SK-N-SH (cell line): ENCODE data around the gene PRLR. TPM values are rescaled to one million over a fixed set of nuclear protein-coding genes. Genes with fewer than 3 reads are reported as not detected.

Experiments
- CTCF ChIA-PET: fragments of 300-600, 350-600 bp; formaldehyde crosslinking; extraction: SDS; loops from one replicate; lab custom pipeline; 2021; lab: Yijun Ruan, JAX
- POLR2A ChIA-PET: fragments of 350-600 bp; sonication (Branson Sonifier 250); formaldehyde crosslinking; extraction: SDS; loops from one replicate; lab custom pipeline; 2020; ENCODE audit warnings: antibody characterized with exemption, inconsistent platforms; lab: Yijun Ruan, JAX
- DNase-seq: peaks from one replicate; pipeline ENCODE4 v3.0.0; 2012
- H2AFZ ChIP-seq: fragments of 200-600 bp; sonication (generic); 2 replicates; pipeline ENCODE4 v1.8.1; 2016; ENCODE audit warnings: antibody characterized with exemption, mild to moderate bottlenecking, low read depth
- H3F3A ChIP-seq: fragments of 200-600 bp; sonication (generic); replicated peaks from 2 replicates; pipeline ENCODE3; 2016; ENCODE audit warnings: antibody characterized with exemption, mild to moderate bottlenecking; ENCODE audit not compliant: insufficient read depth
- H3K27ac ChIP-seq, 2 experiments: fragments of 200-500 bp in 1 of 2; fragments of 200-600 bp in 1 of 2; sonication (Bioruptor generic) in 1 of 2; sonication (generic), shearing (Covaris generic) in 1 of 2; 2 replicates each; pipeline versions ENCODE4 v1.5.1 to v1.6.1; 2014 to 2016; ENCODE audit warnings: low read depth in 2 of 2, inconsistent platforms in 1 of 2, low read length in 1 of 2, mild to moderate bottlenecking in 1 of 2, mixed read lengths in 1 of 2
- H3K27me3 ChIP-seq: fragments of 200-600 bp; sonication (generic), shearing (Covaris generic); 2 replicates; pipeline ENCODE4 v1.6.1; 2016; ENCODE audit warnings: mixed run types; ENCODE audit not compliant: insufficient read depth
- H3K36me3 ChIP-seq, 2 experiments: fragments of 200-500 bp in 1 of 2; fragments of 200-600 bp in 1 of 2; sonication (Bioruptor generic) in 1 of 2; sonication (generic) in 1 of 2; replicated peaks in 1 of 2; 2 replicates each; pipeline versions ENCODE3 to v1.5.1; 2014 to 2016; ENCODE audit warnings: low read length in 1 of 2, mild to moderate bottlenecking in 1 of 2; ENCODE audit not compliant: insufficient read depth in 2 of 2, control insufficient read depth in 1 of 2
- H3K4me1 ChIP-seq, 2 experiments: fragments of 200-500 bp in 1 of 2; fragments of 200-600 bp in 1 of 2; sonication (Bioruptor generic) in 1 of 2; sonication (generic), shearing (Covaris generic) in 1 of 2; 2 replicates each; pipeline versions ENCODE4 v1.5.1 to v1.6.1; 2014 to 2016; ENCODE audit warnings: low read depth in 1 of 2, low read length in 1 of 2, mixed run types in 1 of 2; ENCODE audit not compliant: insufficient read depth in 2 of 2, control insufficient read depth in 1 of 2
- H3K4me2 ChIP-seq: fragments of 200-600 bp; sonication (generic), shearing (Covaris generic); 2 replicates; pipeline ENCODE4 v1.6.1; 2017; ENCODE audit warnings: mixed run types
- H3K4me3 ChIP-seq, 2 experiments: fragments of 200-500 bp in 1 of 2; fragments of 200-600 bp in 1 of 2; sonication (Bioruptor generic) in 1 of 2; sonication (generic), shearing (Covaris generic) in 1 of 2; 2 replicates each; pipeline versions ENCODE4 v1.5.1 to v1.8.1; 2014 to 2016; ENCODE audit warnings: low read depth in 2 of 2, inconsistent platforms in 1 of 2, low read length in 1 of 2, mild to moderate bottlenecking in 1 of 2, mixed read lengths in 1 of 2, moderate library complexity in 1 of 2
- H3K79me2 ChIP-seq: fragments of 200-600 bp; sonication (generic); 2 replicates; pipeline ENCODE4 v1.8.1; 2017; ENCODE audit warnings: mild to moderate bottlenecking; ENCODE audit not compliant: insufficient read depth
- H3K9ac ChIP-seq: fragments of 200-600 bp; sonication (generic); 2 replicates; pipeline ENCODE4 v1.6.1; 2017; ENCODE audit warnings: mixed run types
- H3K9me2 ChIP-seq: fragments of 200-600 bp; sonication (generic); 2 replicates; pipeline ENCODE4 v1.6.1; 2017; ENCODE audit warnings: mixed run types
- H3K9me3 ChIP-seq: fragments of 200-600 bp; sonication (generic); 2 replicates; pipeline ENCODE4 v1.6.1; 2017; ENCODE audit warnings: mixed run types, mild to moderate bottlenecking, moderate library complexity
- H4K20me1 ChIP-seq: fragments of 200-600 bp; sonication (generic); 2 replicates; pipeline ENCODE4 v1.6.1; 2017; ENCODE audit warnings: mild to moderate bottlenecking, mixed run types; ENCODE audit not compliant: insufficient read depth
- CTCF ChIP-seq: fragments of 200-600 bp; sonication (generic); IDR thresholded peaks from 2 replicates; pipeline ENCODE4 v1.6.1; 2017; ENCODE audit warnings: antibody characterized with exemption, mild to moderate bottlenecking, moderate library complexity
- FOSL2 ChIP-seq: IDR thresholded peaks from 2 replicates; pipeline ENCODE4 v1.4.0; 2012; ENCODE audit warnings: low read depth, mild to moderate bottlenecking, moderate library complexity, borderline replicate concordance
- GABPA ChIP-seq: IDR thresholded peaks from 2 replicates; pipeline ENCODE4 v1.4.0; 2012; ENCODE audit warnings: low read depth, mild to moderate bottlenecking
- MEF2A ChIP-seq: IDR thresholded peaks from 2 replicates; pipeline ENCODE4 v1.4.0; 2012; ENCODE audit warnings: low read depth, borderline replicate concordance
- MXI1 ChIP-seq: IDR thresholded peaks from 2 replicates; pipeline ENCODE4 v1.6.1; 2012; ENCODE audit warnings: mild to moderate bottlenecking, low read depth, low read length, improper control_type of control experiment
- NRF1 ChIP-seq: IDR thresholded peaks from 2 replicates; pipeline ENCODE4 v1.6.1; 2012; ENCODE audit warnings: low read depth, mild to moderate bottlenecking, low read length
- PBX3 ChIP-seq: IDR thresholded peaks from 2 replicates; pipeline ENCODE4; 2012
- RAD21 ChIP-seq: IDR thresholded peaks from 2 replicates; pipeline ENCODE4 v1.6.1; 2012; ENCODE audit warnings: mild to moderate bottlenecking, low read length
- SIN3A ChIP-seq: IDR thresholded peaks from 2 replicates; pipeline ENCODE4 v1.6.1; 2012; ENCODE audit warnings: low read depth, mild to moderate bottlenecking, low read length, moderate library complexity, borderline replicate concordance
- ZBTB33 ChIP-seq: IDR thresholded peaks from 2 replicates; pipeline ENCODE4 v1.4.0; 2012; ENCODE audit warnings: low read depth, borderline replicate concordance
- WGBS: methylation state at CpG from one replicate; pipeline ENCODE4 v1.1.6; 2017; ENCODE audit warnings: low lambda C conversion rate; 5-methylcytosine and 5-hydroxymethylcytosine counted together
- polyA plus RNA-seq, 3 experiments: library from polyadenylated mRNA; depleted of rRNA; stranded (reverse); fragments of >200 nt; gene quantifications; 2 replicates each; pipeline ENCODE4 v1.2.3, GENCODE V29; 2012

Gene PRLR
- polyA plus RNA-seq, 1 of the 3 experiments (the other 2 are of a cell fraction) = 0.13 TPM

- no peaks in the 10 kb centered on the region for H3K9me2 ChIP-seq
- no peaks in the 10 kb centered on the region for H3K4me1 ChIP-seq
- ChIA-PET POLR2A (no interaction called here), CTCF (no interaction called here)
- peaks cover 5% of the 10 kb centered on the region; the same call in 1 of the 2 replicates for H3K27me3 ChIP-seq
- no peak for DNase-seq
- H3K27ac ChIP-seq = no peak overlapping the region
- TF ChIP-seq ZBTB33 (no peak), MXI1 (no peak), SIN3A (no peak), RAD21 (no peak), CTCF (no peak), PBX3 (no peak), FOSL2 (no peak)
- no peaks in the 10 kb centered on the region for H3F3A ChIP-seq
- H3K9me3 ChIP-seq = no peaks in the 10 kb centered on the region
- H3K9ac ChIP-seq = no peak overlapping the region
- no peaks in the 10 kb centered on the region for H3K79me2 ChIP-seq
- H2AFZ ChIP-seq = no peak overlapping the region
- H3K4me3 ChIP-seq = no peak overlapping the region
- no peaks in the 10 kb centered on the region for H3K36me3 ChIP-seq
- H3K4me2 ChIP-seq = no peak overlapping the region
- WGBS = 43% methylated on average over 7 of the region's 7 CpGs
- H4K20me1 ChIP-seq = no peaks in the 10 kb centered on the region
Observed at GRCh38 chr5:35023391-35024178, 206.7 kb downstream of the PRLR start.

GRCh38 chr5:35016174-35017051 lies 213.9 kb downstream of the PRLR start:
- no peak for DNase-seq
- POLR2A ChIA-PET = no interaction called here
- H3K79me2 ChIP-seq = no peaks in the 10 kb centered on the region

More at GRCh38 chr5:35016174-35017051, 213.9 kb downstream of the PRLR start:
- H3K27ac ChIP-seq = no peak overlapping the region
- H3K27me3 ChIP-seq = peaks cover 21% of the 10 kb centered on the region
- no peak overlapping the region for H3K4me3 ChIP-seq
- no peaks in the 10 kb centered on the region for H3K36me3 ChIP-seq
- no peaks in the 10 kb centered on the region for H3F3A ChIP-seq
- no peak overlapping the region for H2AFZ ChIP-seq
- no peak for TF ChIP-seq NRF1
- no peak for TF ChIP-seq MEF2A
- TF ChIP-seq GABPA = no peak
- no peaks in the 10 kb centered on the region for H3K9me3 ChIP-seq
- H3K9ac ChIP-seq = no peak overlapping the region
- 4% methylated on average over 4 of the region's 4 CpGs for WGBS
- H3K4me1 ChIP-seq = no peaks in the 10 kb centered on the region
- no peak overlapping the region for H3K4me2 ChIP-seq
- CTCF ChIA-PET = interaction anchor here (2.2 kb wide), 1 partner anchor 13 kb away, joined by 9 read pairs; no protein-coding TSS in a partner anchor
- no peaks in the 10 kb centered on the region for H3K9me2 ChIP-seq
- no peaks in the 10 kb centered on the region for H4K20me1 ChIP-seq
